GM23338 (cell line): Measurements from ENCODE around the gene GALNT14. TPM values are rescaled to one million over a fixed set of nuclear protein-coding genes. Genes with fewer than 3 reads are reported as not detected.
A peak's percentile ranks its signal among the peaks of the same experiment; 100 is the strongest.

Experiments
- ATAC-seq: fragments of 200-7000 bp; cut with Tn5 transposase; 3 replicates; pipeline ENCODE4 v1.9.1; 2020
- DNase-seq: peaks from one replicate; pipeline ENCODE4 v3.0.0-alpha.2; 2015; ENCODE audit warnings: low spot score
- H2AFZ ChIP-seq: fragments of 200-600 bp; sonication (generic); 2 replicates; pipeline ENCODE4 v1.8.0; 2016; ENCODE audit warnings: antibody characterized with exemption, mild to moderate bottlenecking, moderate library complexity
- H3F3A ChIP-seq: fragments of 200-600 bp; sonication (generic); replicated peaks from 2 replicates; pipeline ENCODE4 v1.8.0; 2017; ENCODE audit warnings: antibody characterized with exemption, mixed run types, low read depth
- H3K27ac ChIP-seq: fragments of 200-600 bp; sonication (generic); 2 replicates; pipeline ENCODE4 v1.6.1; 2016; ENCODE audit warnings: low read depth
- H3K27me3 ChIP-seq: fragments of 200-600 bp; sonication (generic); 2 replicates; pipeline ENCODE4 v1.8.0; 2016; ENCODE audit warnings: mild to moderate bottlenecking, mixed run types, moderate library complexity; ENCODE audit not compliant: insufficient read depth
- H3K36me3 ChIP-seq: fragments of 200-600 bp; sonication (generic); 2 replicates; pipeline ENCODE4 v1.8.0; 2016; ENCODE audit warnings: mild to moderate bottlenecking; ENCODE audit not compliant: insufficient read depth
- H3K4me1 ChIP-seq: fragments of 200-600 bp; sonication (generic); 2 replicates; pipeline ENCODE4 v1.8.0; 2016; ENCODE audit warnings: mild to moderate bottlenecking, moderate library complexity; ENCODE audit not compliant: insufficient read depth
- H3K4me2 ChIP-seq: fragments of 200-600 bp; sonication (generic); 2 replicates; pipeline ENCODE4 v1.7.1; 2017; ENCODE audit warnings: mixed run types
- H3K4me3 ChIP-seq: fragments of 200-600 bp; sonication (generic); 2 replicates; pipeline ENCODE4 v1.6.1; 2016; ENCODE audit warnings: mixed run types
- H3K79me2 ChIP-seq: fragments of 200-600 bp; sonication (generic); replicated peaks from 2 replicates; pipeline ENCODE4 v1.8.0; 2017; ENCODE audit warnings: mild to moderate bottlenecking; ENCODE audit not compliant: insufficient read depth
- H3K9me2 ChIP-seq: fragments of 200-600 bp; sonication (generic); 2 replicates; pipeline ENCODE4 v1.8.0; 2017; ENCODE audit not compliant: insufficient read depth
- H4K20me1 ChIP-seq: fragments of 200-600 bp; sonication (generic); replicated peaks from 2 replicates; pipeline ENCODE4 v1.8.0; 2017; ENCODE audit warnings: mild to moderate bottlenecking; ENCODE audit not compliant: insufficient read depth
- H3K27ac Mint-ChIP-seq: 2 replicates; pipeline ENCODE4 v1.8.0; 2020; ENCODE audit warnings: inconsistent platforms, mild to moderate bottlenecking, moderate library complexity, mixed read lengths
- H3K27me3 Mint-ChIP-seq: 3 replicates; pipeline ENCODE4 v1.8.0; 2022; ENCODE audit warnings: low read depth, mild to moderate bottlenecking, moderate library complexity, mixed read lengths, inconsistent platforms; ENCODE audit not compliant: insufficient read depth, poor library complexity
- H3K36me3 Mint-ChIP-seq: 3 replicates; pipeline ENCODE4 v1.8.0; 2021; ENCODE audit warnings: low read depth, mild to moderate bottlenecking, inconsistent platforms, moderate library complexity, mixed read lengths
- H3K4me1 Mint-ChIP-seq: 3 replicates; pipeline ENCODE4 v1.8.0; 2020; ENCODE audit warnings: mild to moderate bottlenecking, inconsistent platforms, mixed read lengths
- H3K4me3 Mint-ChIP-seq: 3 replicates; pipeline ENCODE4 v1.8.0; 2021; ENCODE audit warnings: moderate library complexity, mild to moderate bottlenecking, inconsistent platforms, mixed read lengths
- H3K9me3 Mint-ChIP-seq: 3 replicates; pipeline ENCODE4 v1.8.0; 2020; ENCODE audit warnings: moderate library complexity, mild to moderate bottlenecking, inconsistent platforms, mixed read lengths
- CREB1 ChIP-seq: fragments of 250-450 bp; sonication (Bioruptor Pico); IDR thresholded peaks from 2 replicates; pipeline ENCODE4 v1.5.0; 2020; ENCODE audit warnings: low read depth, mild to moderate bottlenecking, moderate library complexity
- POLR2AphosphoS5 ChIP-seq: IDR thresholded peaks from 2 replicates; pipeline ENCODE4 v1.6.1; 2016; ENCODE audit warnings: antibody characterized with exemption, low read depth
- polyA plus RNA-seq: library from polyadenylated mRNA; unstranded; fragments of >200 nt; fragmentation: Nextera tagmentation; extraction: Ambion mirVana; gene quantifications from 2 replicates; pipeline ENCODE4 v1.2.1, GENCODE V29; 2016
- total RNA-seq: library from RNA; depleted of rRNA; stranded (reverse); fragments of >200 nt; shearing (Covaris generic); gene quantifications from 2 replicates; pipeline ENCODE4 v1.2.3, GENCODE V29; 2014
- TF ChIP-seq, protein P1 (sequence below): fragments of 250-450 bp; sonication (Bioruptor Pico); IDR thresholded peaks from 2 replicates; pipeline ENCODE4 v1.5.0; 2020; ENCODE audit warnings: mild to moderate bottlenecking, moderate library complexity

The GALNT14 gene
- total and polyA plus RNA-seq, 2 experiments from 2014 or later, result 5.4 to 7.7 TPM

DNA sequence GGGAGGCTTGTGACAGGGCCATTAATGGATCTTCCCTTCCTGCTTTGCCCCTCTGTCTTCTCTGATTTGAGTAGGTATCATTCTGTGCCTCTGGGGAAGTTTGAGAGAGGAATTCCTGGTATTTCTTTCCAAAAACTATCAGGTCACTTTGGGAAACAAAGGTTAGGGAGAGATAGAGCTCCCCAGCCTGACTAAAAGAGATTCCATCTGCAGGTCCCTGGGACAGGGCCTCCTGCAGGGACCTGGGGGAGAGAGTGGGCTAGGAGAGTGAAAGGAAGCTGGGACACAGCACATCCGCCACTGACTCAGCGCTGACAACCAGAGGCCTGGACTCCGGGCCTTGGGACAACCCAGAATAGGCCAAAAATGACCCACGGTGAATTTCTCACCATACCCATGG is 6.4 kb downstream of the GALNT14 start (continued):
- TF ChIP-seq, protein P1, sequence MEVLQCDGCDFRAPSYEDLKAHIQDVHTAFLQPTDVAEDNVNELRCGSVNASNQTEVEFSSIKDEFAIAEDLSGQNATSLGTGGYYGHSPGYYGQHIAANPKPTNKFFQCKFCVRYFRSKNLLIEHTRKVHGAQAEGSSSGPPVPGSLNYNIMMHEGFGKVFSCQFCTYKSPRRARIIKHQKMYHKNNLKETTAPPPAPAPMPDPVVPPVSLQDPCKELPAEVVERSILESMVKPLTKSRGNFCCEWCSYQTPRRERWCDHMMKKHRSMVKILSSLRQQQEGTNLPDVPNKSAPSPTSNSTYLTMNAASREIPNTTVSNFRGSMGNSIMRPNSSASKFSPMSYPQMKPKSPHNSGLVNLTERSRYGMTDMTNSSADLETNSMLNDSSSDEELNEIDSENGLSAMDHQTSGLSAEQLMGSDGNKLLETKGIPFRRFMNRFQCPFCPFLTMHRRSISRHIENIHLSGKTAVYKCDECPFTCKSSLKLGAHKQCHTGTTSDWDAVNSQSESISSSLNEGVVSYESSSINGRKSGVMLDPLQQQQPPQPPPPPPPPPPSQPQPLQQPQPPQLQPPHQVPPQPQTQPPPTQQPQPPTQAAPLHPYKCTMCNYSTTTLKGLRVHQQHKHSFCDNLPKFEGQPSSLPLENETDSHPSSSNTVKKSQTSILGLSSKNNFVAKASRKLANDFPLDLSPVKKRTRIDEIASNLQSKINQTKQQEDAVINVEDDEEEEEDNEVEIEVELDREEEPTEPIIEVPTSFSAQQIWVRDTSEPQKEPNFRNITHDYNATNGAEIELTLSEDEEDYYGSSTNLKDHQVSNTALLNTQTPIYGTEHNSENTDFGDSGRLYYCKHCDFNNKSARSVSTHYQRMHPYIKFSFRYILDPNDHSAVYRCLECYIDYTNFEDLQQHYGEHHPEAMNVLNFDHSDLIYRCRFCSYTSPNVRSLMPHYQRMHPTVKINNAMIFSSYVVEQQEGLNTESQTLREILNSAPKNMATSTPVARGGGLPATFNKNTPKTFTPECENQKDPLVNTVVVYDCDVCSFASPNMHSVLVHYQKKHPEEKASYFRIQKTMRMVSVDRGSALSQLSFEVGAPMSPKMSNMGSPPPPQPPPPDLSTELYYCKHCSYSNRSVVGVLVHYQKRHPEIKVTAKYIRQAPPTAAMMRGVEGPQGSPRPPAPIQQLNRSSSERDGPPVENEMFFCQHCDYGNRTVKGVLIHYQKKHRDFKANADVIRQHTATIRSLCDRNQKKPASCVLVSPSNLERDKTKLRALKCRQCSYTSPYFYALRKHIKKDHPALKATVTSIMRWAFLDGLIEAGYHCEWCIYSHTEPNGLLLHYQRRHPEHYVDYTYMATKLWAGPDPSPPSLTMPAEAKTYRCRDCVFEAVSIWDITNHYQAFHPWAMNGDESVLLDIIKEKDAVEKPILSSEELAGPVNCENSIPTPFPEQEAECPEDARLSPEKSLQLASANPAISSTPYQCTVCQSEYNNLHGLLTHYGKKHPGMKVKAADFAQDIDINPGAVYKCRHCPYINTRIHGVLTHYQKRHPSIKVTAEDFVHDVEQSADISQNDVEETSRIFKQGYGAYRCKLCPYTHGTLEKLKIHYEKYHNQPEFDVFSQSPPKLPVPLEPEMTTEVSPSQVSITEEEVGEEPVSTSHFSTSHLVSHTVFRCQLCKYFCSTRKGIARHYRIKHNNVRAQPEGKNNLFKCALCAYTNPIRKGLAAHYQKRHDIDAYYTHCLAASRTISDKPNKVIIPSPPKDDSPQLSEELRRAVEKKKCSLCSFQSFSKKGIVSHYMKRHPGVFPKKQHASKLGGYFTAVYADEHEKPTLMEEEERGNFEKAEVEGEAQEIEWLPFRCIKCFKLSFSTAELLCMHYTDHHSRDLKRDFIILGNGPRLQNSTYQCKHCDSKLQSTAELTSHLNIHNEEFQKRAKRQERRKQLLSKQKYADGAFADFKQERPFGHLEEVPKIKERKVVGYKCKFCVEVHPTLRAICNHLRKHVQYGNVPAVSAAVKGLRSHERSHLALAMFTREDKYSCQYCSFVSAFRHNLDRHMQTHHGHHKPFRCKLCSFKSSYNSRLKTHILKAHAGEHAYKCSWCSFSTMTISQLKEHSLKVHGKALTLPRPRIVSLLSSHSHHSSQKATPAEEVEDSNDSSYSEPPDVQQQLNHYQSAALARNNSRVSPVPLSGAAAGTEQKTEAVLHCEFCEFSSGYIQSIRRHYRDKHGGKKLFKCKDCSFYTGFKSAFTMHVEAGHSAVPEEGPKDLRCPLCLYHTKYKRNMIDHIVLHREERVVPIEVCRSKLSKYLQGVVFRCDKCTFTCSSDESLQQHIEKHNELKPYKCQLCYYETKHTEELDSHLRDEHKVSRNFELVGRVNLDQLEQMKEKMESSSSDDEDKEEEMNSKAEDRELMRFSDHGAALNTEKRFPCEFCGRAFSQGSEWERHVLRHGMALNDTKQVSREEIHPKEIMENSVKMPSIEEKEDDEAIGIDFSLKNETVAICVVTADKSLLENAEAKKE (CRISPR knock-in tag), result no peak
- TF ChIP-seq POLR2AphosphoS5, result no peak

DNA sequence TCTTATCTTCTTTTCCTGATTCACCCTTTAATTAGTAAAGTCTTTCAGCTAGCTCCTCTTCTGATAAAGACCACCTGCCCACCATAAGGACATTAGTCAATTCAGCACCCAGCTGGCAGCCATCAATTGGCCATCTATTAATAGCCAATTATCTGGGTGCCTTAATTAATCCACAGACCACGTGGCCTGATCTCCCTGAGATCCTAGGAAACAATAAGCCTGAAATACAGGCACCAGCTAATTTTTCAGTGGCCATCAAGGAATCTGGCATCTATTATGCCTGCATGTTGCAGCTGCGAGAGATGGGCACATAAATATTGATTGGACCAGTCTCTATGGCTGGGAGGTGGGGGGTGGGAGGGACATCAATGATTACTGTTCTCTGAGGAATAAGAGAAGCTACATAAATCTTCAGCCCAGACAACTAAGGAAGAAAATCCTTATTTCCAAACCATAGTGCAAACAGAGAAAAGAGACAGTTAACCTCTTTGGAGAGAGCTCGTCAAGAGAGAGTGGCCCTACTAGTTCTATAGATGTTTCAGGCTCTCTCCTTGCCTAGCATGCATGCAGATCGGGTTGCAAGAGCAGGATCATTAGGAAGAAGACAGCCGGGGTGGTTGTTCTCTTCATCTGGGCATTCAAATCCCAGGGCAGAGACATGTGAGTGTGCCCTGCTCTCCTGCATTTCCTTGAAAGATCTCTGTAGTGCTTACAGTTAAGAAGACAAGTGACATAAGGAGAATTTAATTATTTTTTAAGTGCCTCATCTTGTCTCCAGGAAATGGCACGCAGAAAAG is 8.7 kb downstream of the GALNT14 start:
- Mint-ChIP-seq H3K9me3 (no peaks in the 10 kb centered on the region), H3K27ac (no peak overlapping the region), H3K27me3 (peaks cover 7% of the 10 kb centered on the region), H3K4me1 (peaks cover 44% of the 10 kb centered on the region), H3K36me3 (no peaks in the 10 kb centered on the region), H3K4me3 (no peak overlapping the region; the same call in 2 of the 3 replicates)
- DNase-seq (peak; percentile 21), ATAC-seq (peak; percentile 38)
- Histone ChIP-seq H2AFZ (no peak overlapping the region), H3K27ac (no peak overlapping the region), H3K79me2 (no peaks in the 10 kb centered on the region), H3K27me3 (no peaks in the 10 kb centered on the region), H3F3A (no peaks in the 10 kb centered on the region), H3K4me3 (no peak overlapping the region), H3K9me2 (peaks cover 5% of the 10 kb centered on the region; the same call in 1 of the 2 replicates), H3K4me2 (peak overlapping the region; percentile 42; the same call in 1 of the 2 replicates), H3K4me1 (peaks cover 25% of the 10 kb centered on the region), H3K36me3 (no peaks in the 10 kb centered on the region), H4K20me1 (no peaks in the 10 kb centered on the region; the same call in 1 of the 2 replicates)
- no peak for TF ChIP-seq CREB1 (CRISPR knock-in tag)
